Measurements from ENCODE around the gene GRM8. TPM values are rescaled to one million over a fixed set of nuclear protein-coding genes. Genes with fewer than 3 reads are reported as not detected.

Gene GRM8
- total and polyA plus RNA-seq, 4 donors = 0.28 to 4.9 (median 2.8) TPM

GRCh38 chr7:127034186-127034806 is 218.4 kb downstream of the GRM8 start:
- peaks cover 0 to 21% (median 19%) of the 10 kb centered on the region in 4 donors for H3K4me1 ChIP-seq (ENCODE audit: control insufficient read depth in 4 of 4, insufficient read depth in 4 of 4, low read length in 3 of 4)
- H3K27me3 ChIP-seq (ENCODE audit: control insufficient read depth in 4 of 4, insufficient read depth in 4 of 4, low read length in 3 of 4) = no peaks in the 10 kb centered on the region
- TF ChIP-seq NR2F2 (IDR thresholded peaks at IDR 0.05) (no peak), EGR1 (IDR thresholded peaks at IDR 0.05; ENCODE audit: low read depth in 2 of 2) (no peak), FOXA1 (IDR thresholded peaks at IDR 0.05) (peak; percentile 76), FOXA2 (IDR thresholded peaks at IDR 0.05) (peak; percentile 81), HNF4A (conservative IDR thresholded peaks at IDR 0.05) (peak in 1 of 2 donors; percentile 58), RAD21 (IDR thresholded peaks at IDR 0.05) (peak in 1 of 2 donors; percentile 8), RXRA (IDR thresholded peaks at IDR 0.05) (peak in 1 of 2 donors; percentile 64), TAF1 (conservative IDR thresholded peaks at IDR 0.05) (no peak), REST (IDR thresholded peaks at IDR 0.05) (peak; percentile 24)
- peak overlapping the region; percentile 54 to 58 for H3K27ac ChIP-seq (ENCODE audit: low read depth in 1 of 2, low read length in 2 of 2)
- DNase-seq (ENCODE audit: low spot score) = no peak
- no peaks in the 10 kb centered on the region for H3K36me3 ChIP-seq (ENCODE audit: control insufficient read depth in 4 of 4, insufficient read depth in 3 of 4, low read depth in 1 of 4, low read length in 3 of 4)
- H3K4me3 ChIP-seq (ENCODE audit: low read depth in 1 of 3, low read length in 3 of 3) = peak overlapping the region in 1 of 3 donors; percentile 5
- H3K9me3 ChIP-seq (ENCODE audit: control insufficient read depth in 4 of 4, low read length in 3 of 4) = no peaks in the 10 kb centered on the region
- H3K9ac ChIP-seq (ENCODE audit: low read depth in 1 of 2, low read length in 2 of 2) = no peak overlapping the region

- Histone ChIP-seq H3K9me3 (ENCODE audit: control insufficient read depth in 4 of 4, low read length in 3 of 4) (no peaks in the 10 kb centered on the region), H3K27me3 (ENCODE audit: control insufficient read depth in 4 of 4, insufficient read depth in 4 of 4, low read length in 3 of 4) (no peaks in the 10 kb centered on the region), H3K4me3 (ENCODE audit: low read depth in 1 of 3, low read length in 3 of 3) (no peak overlapping the region), H3K36me3 (ENCODE audit: control insufficient read depth in 4 of 4, insufficient read depth in 3 of 4, low read depth in 1 of 4, low read length in 3 of 4) (no peaks in the 10 kb centered on the region), H3K9ac (ENCODE audit: low read depth in 1 of 2, low read length in 2 of 2) (no peak overlapping the region), H3K27ac (ENCODE audit: low read depth in 1 of 2, low read length in 2 of 2) (no peak overlapping the region), H3K4me1 (ENCODE audit: control insufficient read depth in 4 of 4, insufficient read depth in 4 of 4, low read length in 3 of 4) (peaks cover 0 to 11% (median 9%) of the 10 kb centered on the region in 4 donors)
- DNase-seq (ENCODE audit: low spot score) = no peak
- WGBS = 94% methylated on average over 2 of the region's 2 CpGs
- TF ChIP-seq REST (IDR thresholded peaks at IDR 0.05) (no peak), HNF4A (conservative IDR thresholded peaks at IDR 0.05) (no peak), NR2F2 (IDR thresholded peaks at IDR 0.05) (no peak), FOXA2 (IDR thresholded peaks at IDR 0.05) (no peak), RXRA (IDR thresholded peaks at IDR 0.05) (no peak), HNF4G (IDR thresholded peaks at IDR 0.05) (no peak), GABPA (IDR thresholded peaks at IDR 0.05 in 1 of 2, conservative IDR thresholded peaks at IDR 0.05 in 1 of 2) (no peak), ATF3 (IDR thresholded peaks at IDR 0.05) (no peak), CTCF (IDR thresholded peaks at IDR 0.05; ENCODE audit: low read depth, low read length, missing input control) (no peak), RAD21 (IDR thresholded peaks at IDR 0.05) (no peak)
These were observed 222.9 kb downstream of the GRM8 start for GRCh38 chr7:127029823-127030222.
